Thyroid gland (tissue), 4 donors: ENCODE data around the gene CNFN.

Experiments used
- POLR2A ChIP-seq, 2 donors: fragments of 450-650 bp; IDR thresholded peaks; one replicate each; pipeline ENCODE4 v1.6.1; 2017; ENCODE audit warnings: antibody characterized with exemption in 2 of 2, mild to moderate bottlenecking in 2 of 2, moderate library complexity in 1 of 2
- TF ChIP-seq, protein P1 (sequence below), 6 experiments: fragments of 200-600 bp in 3 of 6; fragments of 450-650 bp in 3 of 6; sonication (generic) in 3 of 6; IDR thresholded peaks; one replicate each; pipeline ENCODE4 v1.5.1; 2016 to 2019; ENCODE audit warnings: antibody characterized with exemption in 6 of 6, mild to moderate bottlenecking in 2 of 6, inconsistent platforms in 1 of 6, moderate library complexity in 1 of 6

DNA sequence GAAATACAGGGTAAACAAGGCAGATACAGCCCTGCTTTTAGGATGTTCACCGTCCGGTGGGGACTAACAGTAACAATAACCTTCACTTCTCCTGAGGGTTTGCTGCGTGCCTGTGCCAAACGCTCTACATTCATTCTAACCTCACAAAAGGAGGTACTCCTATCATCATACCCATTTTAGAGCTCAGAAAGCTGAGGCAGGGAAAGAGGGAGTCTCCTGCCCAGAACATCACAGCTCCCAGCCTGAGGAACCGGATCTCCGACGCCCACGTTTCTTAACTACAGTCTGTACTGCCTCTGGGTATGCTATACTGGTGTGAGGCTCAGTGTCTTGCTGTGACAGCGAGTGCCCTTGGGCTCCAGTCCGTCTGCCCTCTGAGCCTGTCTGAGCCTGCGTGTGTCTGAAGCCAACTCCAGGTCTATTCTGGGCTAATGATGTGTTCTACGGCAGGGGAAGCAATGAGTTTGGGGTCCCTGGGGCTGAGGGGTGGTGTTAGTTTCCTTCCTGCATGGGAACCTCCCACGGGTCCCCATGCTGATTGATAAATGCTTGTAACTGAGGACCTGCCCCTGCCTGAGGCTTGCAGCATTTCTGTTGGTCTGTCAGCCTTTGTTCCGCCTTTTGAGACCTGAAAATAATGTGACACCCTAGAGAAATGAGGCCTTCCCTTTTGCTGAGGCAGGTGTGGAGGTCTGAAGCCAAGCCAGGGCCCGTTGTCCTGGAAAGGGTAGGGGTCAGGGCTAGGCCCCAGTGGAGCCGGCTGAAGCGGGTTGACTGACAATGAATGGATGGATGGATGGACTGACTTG lies 32.2 kb upstream of the CNFN start:
- TF ChIP-seq POLR2A (IDR thresholded peaks at IDR 0.05), result no peak
- TF ChIP-seq, protein P1, sequence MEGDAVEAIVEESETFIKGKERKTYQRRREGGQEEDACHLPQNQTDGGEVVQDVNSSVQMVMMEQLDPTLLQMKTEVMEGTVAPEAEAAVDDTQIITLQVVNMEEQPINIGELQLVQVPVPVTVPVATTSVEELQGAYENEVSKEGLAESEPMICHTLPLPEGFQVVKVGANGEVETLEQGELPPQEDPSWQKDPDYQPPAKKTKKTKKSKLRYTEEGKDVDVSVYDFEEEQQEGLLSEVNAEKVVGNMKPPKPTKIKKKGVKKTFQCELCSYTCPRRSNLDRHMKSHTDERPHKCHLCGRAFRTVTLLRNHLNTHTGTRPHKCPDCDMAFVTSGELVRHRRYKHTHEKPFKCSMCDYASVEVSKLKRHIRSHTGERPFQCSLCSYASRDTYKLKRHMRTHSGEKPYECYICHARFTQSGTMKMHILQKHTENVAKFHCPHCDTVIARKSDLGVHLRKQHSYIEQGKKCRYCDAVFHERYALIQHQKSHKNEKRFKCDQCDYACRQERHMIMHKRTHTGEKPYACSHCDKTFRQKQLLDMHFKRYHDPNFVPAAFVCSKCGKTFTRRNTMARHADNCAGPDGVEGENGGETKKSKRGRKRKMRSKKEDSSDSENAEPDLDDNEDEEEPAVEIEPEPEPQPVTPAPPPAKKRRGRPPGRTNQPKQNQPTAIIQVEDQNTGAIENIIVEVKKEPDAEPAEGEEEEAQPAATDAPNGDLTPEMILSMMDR (IDR thresholded peaks at IDR 0.05), result no peak
